Esophagus muscularis mucosa (tissue), 4 donors: ENCODE data around the gene VWDE. TPM values are rescaled to one million over a fixed set of nuclear protein-coding genes. Genes with fewer than 3 reads are reported as not detected.
A peak's percentile ranks its signal among the peaks of the same experiment; 100 is the strongest.

Source experiments
- DNase-seq: peaks from one replicate; pipeline ENCODE4 v3.0.0-alpha.2; 2017; ENCODE audit errors: extremely low spot score
- H3K27ac ChIP-seq, 4 donors: fragments of 200-600 bp; sonication (generic); replicated peaks in 1 of 4; 1 replicate in 3 of 4; 2 replicates in 1 of 4; pipeline ENCODE4 v1.5.1; 2016 to 2019; ENCODE audit warnings: mild to moderate bottlenecking in 1 of 4
- H3K27me3 ChIP-seq, 4 donors: fragments of 200-600 bp; sonication (generic); one replicate each; pipeline versions ENCODE4 v1.5.1 to v1.6.0; 2016 to 2019
- H3K36me3 ChIP-seq, 4 donors: fragments of 200-600 bp; sonication (generic); one replicate each; pipeline ENCODE4 v1.5.1; 2016 to 2019
- H3K4me1 ChIP-seq, 4 donors: fragments of 200-600 bp; sonication (generic); one replicate each; pipeline ENCODE4 v1.5.1; 2016 to 2019
- H3K4me3 ChIP-seq, 4 donors: fragments of 200-600 bp; sonication (generic); 1 replicate in 2 of 4; 2 replicates in 2 of 4; pipeline ENCODE4 v1.5.1; 2016 to 2019; ENCODE audit warnings: mild to moderate bottlenecking in 4 of 4, moderate library complexity in 1 of 4
- H3K9me3 ChIP-seq, 4 donors: fragments of 200-600 bp; sonication (generic); 1 replicate in 3 of 4; 2 replicates in 1 of 4; pipeline ENCODE4 v1.5.1; 2016 to 2019
- CTCF ChIP-seq, 3 experiments: fragments of 200-600 bp in 2 of 3; fragments of 450-650 bp in 1 of 3; sonication (generic) in 2 of 3; IDR thresholded peaks; one replicate each; pipeline ENCODE4 v1.5.1; 2017 to 2019; ENCODE audit warnings: antibody characterized with exemption in 3 of 3, mild to moderate bottlenecking in 2 of 3, moderate library complexity in 1 of 3
- EP300 ChIP-seq: sonication (generic); formaldehyde crosslinking; IDR thresholded peaks from one replicate; pipeline ENCODE4 v1.6.1; 2017; ENCODE audit warnings: antibody characterized with exemption
- POLR2A ChIP-seq: fragments of 450-650 bp; IDR thresholded peaks from one replicate; pipeline ENCODE4 v1.6.1; 2017; ENCODE audit warnings: antibody characterized with exemption, moderate library complexity, mild to moderate bottlenecking, low read depth
- POLR2AphosphoS5 ChIP-seq, 2 donors: sonication (generic); formaldehyde crosslinking; IDR thresholded peaks; one replicate each; pipeline ENCODE4 v1.6.1; 2017; ENCODE audit warnings: antibody characterized with exemption in 2 of 2
- WGBS: methylation state at CpG from one replicate; pipeline ENCODE4 v1.1.5; 2018; 5-methylcytosine and 5-hydroxymethylcytosine counted together
- intact Hi-C: fragments of 100-400 bp; cut with DNase I; formaldehyde crosslinking; loops from one replicate; pipeline ENCODE4 v1.15.1; 2023
- total RNA-seq, 4 donors: library from RNA; depleted of rRNA; stranded (reverse); fragments of >200 nt; gene quantifications; one replicate each; pipeline versions ENCODE4 v1.1.0 to v1.2.1, GENCODE V29; 2016

VWDE gene
- total RNA-seq, 4 donors from 2014 or later = not detected

DNA sequence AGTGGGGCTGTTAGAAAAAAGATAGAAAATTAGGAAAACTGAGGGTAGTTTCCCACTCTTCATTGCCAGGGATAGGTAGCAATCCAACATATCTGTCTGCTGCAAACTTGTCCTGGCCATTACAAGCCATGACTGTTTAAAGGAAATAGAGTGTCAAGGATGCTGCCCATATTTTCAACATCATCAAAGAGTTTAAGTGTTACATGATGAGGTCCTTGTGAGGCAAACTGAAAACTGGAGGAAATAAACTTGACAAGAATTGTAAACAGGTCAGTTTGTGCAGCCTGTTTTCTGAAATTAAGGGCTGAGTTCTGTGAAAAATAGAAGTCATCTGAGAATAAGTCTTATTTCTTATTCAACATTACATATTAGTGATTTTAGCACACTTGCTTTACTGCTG is 78.0 kb downstream of the VWDE start:
- Histone ChIP-seq H3K27me3 (no peaks in the 10 kb centered on the region), H3K9me3 (no peaks in the 10 kb centered on the region), H3K4me3 (no peak overlapping the region), H3K27ac (no peak overlapping the region), H3K4me1 (no peaks in the 10 kb centered on the region), H3K36me3 (no peaks in the 10 kb centered on the region)
- intact Hi-C loops = loop anchor here (10.0 kb wide), 1 partner anchor 491 kb away; the partner anchor contains the start of gene THSD7A
- DNase-seq = no peak
- TF ChIP-seq POLR2A = no peak
- TF ChIP-seq CTCF (IDR thresholded peaks at IDR 0.05) = no peak
- TF ChIP-seq POLR2AphosphoS5 (IDR thresholded peaks at IDR 0.05) = no peak
- no peak for TF ChIP-seq EP300

DNA sequence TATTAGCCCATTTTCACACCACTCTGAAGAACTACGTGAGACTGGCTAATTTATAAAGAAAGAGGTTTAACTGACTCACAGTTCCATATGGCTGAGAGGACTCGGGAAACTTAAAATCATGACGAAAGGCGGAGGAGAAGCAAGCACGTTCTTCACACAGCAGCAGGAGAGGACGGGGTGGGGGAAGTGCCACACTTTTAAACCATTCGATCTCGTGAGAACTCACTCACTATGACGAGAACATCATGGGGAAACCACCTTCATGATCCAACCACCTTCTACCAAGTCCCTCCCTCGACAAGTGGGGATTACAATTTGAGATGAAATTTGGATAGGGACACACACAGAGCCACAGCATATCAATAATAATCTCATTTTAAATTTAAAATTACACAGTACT is 80.2 kb downstream of the VWDE start:
- TF ChIP-seq CTCF (IDR thresholded peaks at IDR 0.05) = no peak
- Histone ChIP-seq H3K4me3 (no peak overlapping the region), H3K27me3 (no peaks in the 10 kb centered on the region), H3K4me1 (no peaks in the 10 kb centered on the region), H3K9me3 (no peaks in the 10 kb centered on the region), H3K36me3 (no peaks in the 10 kb centered on the region), H3K27ac (no peak overlapping the region)
- intact Hi-C loops = loop anchor here (5.0 to 10.0 kb wide), 2 partner anchors 489 to 896 kb away; partner anchors contain the start of gene THSD7A
- 77% methylated on average over 10 of the region's 10 CpGs for WGBS
- DNase-seq = no peak

- Histone ChIP-seq H3K4me3 (no peak overlapping the region), H3K36me3 (no peaks in the 10 kb centered on the region), H3K27me3 (no peaks in the 10 kb centered on the region), H3K4me1 (no peaks in the 10 kb centered on the region), H3K27ac (no peak overlapping the region), H3K9me3 (no peaks in the 10 kb centered on the region)
- intact Hi-C loops = loop anchor here (5.0 to 10.0 kb wide), 2 partner anchors 488 to 896 kb away; partner anchors contain the start of gene THSD7A
- no peak for TF ChIP-seq EP300
- no peak for TF ChIP-seq CTCF (IDR thresholded peaks at IDR 0.05)
- TF ChIP-seq POLR2AphosphoS5 (IDR thresholded peaks at IDR 0.05) = no peak
- no peak for TF ChIP-seq POLR2A
- DNase-seq = no peak
- WGBS = 75% methylated on average over 3 of the region's 3 CpGs
Observed at GRCh38 chr7:12322903-12323300, 80.8 kb downstream of the VWDE start.

DNA sequence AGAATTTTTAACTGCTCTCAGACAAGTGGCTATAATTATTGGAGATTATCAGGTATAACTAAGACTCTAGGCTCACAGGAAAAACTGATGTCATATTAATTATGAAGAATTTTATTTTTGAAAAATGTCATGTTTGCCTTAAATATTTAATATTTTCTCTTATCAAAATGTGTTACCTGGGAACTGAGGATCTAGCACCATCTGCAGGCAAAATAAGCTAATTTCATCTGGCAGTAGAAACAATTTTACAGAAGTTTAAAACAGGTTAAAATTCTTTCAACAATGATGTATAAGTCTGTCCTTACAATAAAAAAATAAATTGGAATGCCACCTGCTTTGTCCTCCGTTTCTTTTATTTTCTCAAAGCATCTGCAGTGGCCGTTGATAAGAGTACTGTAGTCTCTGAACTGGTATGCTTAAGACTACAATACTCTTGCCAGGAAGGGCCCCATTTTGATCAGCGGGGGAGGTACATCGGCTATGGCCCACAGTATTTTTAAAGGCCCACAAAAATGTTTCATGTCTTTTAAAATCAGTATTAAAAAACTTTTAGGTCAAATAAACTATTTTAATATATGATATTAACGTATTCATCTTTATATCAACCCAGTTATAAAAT is 81.3 kb downstream of the VWDE start:
- no peaks in the 10 kb centered on the region for H3K9me3 ChIP-seq
- no peak for DNase-seq
- no peak overlapping the region for H3K4me3 ChIP-seq
- H3K4me1 ChIP-seq = no peaks in the 10 kb centered on the region
- TF ChIP-seq EP300 (no peak), CTCF (IDR thresholded peaks at IDR 0.05) (peak; percentile 43 to 60 (median 57))
- no peak overlapping the region for H3K27ac ChIP-seq
- H3K36me3 ChIP-seq = no peaks in the 10 kb centered on the region
- 54% methylated on average over 5 of the region's 5 CpGs for WGBS
- H3K27me3 ChIP-seq = no peaks in the 10 kb centered on the region
- intact Hi-C loops = loop anchor here (5.0 to 10.0 kb wide), 2 partner anchors 488 to 895 kb away; partner anchors contain the start of gene THSD7A
